Retina (tissue), 1 donor: Measurements from ENCODE around the gene FRMD4A.
A peak's percentile ranks its signal among the peaks of the same experiment; 100 is the strongest.
"Not testable (repeated sequence)": the region's sequence is repeated elsewhere in the genome, so short reads cannot be mapped to it uniquely, and the experiment has no call there.

ENCODE experiments used
- DNase-seq: peaks from one replicate; pipeline ENCODE4 v3.0.0-alpha.2; 2016

FRMD4A gene

DNA sequence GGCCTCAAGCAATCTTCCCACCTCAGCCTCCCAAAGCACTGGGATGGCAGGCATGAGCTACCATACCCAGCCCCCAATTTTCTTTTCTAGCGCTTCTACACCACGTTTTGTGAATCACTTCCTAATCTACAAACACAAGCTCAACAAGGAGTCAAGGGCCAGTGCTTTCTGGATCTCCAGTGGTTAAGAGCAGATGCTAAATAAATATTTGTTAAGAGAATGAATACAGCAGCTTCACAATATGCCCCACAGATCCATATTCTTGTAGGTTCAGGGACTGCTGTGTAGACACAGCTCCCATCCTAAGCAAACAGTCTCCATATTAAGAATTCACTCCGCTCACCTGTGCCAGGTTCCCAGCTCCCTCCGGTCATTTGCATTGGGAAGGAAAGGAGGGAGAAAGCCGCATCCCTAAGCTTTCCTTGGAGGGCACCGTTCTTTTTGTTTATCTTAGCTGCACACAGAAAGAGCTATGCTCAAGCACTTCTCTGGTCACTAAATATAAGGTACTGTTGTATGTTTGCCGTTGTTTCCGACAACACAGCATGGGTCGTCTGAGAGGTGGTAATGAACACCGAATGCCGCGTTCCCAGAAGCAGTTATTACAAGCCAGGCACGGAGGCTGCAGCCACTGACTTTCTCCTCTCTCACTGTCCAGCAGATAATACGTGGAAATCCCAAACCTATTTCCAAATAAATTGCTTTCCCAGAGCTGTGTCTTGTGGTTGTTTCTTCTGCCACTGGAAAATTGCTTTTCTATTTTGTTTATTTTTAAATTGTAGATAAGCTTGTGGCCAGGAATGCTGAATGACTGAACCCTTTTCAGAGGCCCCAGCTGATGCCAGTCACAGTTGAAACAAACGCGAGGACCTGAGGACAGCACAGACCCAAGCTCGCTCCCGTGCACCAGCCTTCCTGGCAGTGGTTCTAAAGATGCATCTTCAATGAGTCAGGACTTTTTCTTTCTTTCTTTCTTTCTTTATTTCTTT is 526.9 kb downstream of the FRMD4A start:
- DNase-seq = no peak

DNA sequence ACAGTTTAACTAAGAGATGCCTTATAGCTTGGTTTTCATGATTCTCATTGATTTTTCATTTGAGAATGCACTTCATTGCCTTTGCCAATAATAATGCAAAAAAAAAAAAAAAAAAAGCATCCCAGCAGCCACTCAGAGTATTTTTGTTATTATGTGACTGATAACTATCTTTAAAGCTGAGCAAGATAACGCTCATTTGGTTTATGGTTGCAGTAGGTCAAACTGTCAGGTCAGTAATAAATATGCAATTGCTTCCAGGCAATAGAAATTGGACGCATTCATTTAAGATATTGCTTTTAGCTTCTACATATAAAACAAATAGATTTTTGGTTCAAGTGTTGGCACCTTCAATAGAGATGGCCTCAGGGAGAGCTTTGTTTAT is 528.8 kb downstream of the FRMD4A start:
- DNase-seq = no peak

DNA sequence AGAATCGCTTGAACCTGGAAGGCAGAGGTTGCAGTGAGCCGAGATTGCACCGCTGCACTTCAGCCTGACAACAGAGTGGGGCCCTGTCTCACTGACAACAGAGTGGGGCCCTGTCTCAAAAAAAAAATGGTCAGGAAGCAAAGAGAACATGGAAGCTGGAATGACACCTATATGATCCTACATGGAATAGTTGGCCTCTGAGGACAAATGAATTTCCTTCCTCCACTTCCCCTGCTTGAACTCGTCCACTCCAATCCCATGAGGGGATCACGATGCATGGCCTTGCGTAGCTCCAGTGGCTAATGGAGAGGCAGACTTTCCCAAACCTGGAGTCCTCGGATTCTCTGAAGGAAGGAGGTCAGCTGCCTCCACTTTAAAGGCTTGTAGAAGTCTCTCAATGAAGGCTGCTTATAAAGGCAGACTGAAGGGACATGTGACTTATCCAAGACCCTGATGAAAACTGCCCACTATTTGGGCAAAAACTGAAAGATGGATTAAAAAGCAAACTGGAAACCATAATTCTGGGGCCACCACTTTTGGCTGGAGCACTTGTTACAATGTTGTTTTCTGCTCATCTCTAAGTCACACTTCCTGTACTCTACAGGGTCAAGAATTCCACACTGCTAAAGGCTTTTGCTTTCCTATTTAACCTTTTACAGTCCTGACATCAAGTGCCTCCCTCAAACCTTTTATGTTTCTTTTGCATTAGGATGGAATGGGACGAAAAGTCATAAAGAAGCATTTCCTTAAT is 529.4 kb downstream of the FRMD4A start:
- DNase-seq = no peak

- no peak for DNase-seq
Measured at GRCh38 chr10:13797164-13797563, 533.6 kb downstream of the FRMD4A start.

GRCh38 chr10:13795653-13796555 is 534.8 kb downstream of the FRMD4A start:
- no peak for DNase-seq

DNA sequence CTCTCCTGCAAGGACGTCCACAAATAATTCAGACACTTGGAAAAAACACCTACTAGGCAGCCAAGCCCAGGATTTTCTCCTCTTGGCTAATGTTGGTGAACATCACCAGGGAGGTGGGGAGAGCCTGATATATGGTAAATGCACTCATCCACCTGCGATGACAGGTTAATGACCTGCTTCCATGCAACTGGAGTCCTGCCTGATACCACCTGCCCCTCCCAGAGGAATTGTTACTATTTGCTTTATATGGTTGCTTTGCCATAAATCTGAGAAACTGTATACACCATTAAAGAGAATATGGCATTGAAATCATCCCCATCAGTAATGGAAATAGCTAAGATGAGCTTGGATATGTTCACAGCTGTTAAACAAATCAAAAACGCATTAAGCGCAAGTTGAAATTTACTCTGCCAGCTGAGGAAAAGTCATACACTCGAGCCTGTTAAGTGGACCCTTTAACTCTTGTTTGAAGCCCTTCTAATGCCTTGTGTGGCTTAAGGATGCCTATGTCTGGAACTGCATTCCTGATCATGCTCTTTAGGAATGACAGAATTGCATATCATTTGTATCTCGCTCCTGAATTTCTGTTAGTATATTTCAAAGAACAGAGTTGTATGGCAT is 535.6 kb downstream of the FRMD4A start:
- no peak for DNase-seq

DNA sequence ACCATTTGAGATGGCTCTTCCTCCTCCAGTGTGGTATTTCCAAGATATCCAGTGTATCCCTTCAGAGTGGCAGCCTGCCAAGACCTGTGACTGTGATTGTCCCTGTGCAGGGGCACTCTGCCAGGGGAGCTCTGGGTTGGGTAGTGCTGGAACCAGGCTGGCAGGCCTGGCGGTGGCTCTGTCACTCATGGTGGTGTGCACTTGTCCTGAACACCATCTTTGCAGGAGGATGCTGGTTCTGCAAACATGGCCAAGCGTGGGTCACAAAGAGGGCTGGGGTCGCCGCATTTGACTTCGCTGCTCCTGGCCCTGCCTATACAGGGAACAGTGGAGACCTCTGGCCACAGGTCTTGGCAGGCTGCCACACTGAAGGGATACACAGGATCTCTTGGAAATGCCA is 538.7 kb downstream of the FRMD4A start:
- no peak for DNase-seq

DNA sequence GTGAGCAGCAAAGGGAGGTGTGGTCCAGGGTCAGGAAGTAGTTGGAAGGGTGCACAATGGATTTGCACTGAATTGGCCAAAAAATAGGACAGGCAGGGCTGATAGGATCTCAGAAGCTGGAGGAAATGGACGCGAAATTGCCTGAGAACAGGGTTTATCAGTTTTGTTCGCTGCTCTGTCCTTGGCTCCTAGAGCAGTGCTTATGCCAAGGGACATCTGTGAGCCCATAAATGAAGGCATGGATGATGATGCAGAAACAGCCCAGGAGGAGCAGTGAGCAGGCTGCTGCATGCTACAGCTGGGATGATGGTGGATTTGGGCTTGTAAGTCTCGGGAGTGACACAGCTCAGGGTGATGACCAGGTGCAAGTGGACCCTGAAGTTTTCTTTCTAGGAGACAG is 539.2 kb downstream of the FRMD4A start:
- no peak for DNase-seq

DNA sequence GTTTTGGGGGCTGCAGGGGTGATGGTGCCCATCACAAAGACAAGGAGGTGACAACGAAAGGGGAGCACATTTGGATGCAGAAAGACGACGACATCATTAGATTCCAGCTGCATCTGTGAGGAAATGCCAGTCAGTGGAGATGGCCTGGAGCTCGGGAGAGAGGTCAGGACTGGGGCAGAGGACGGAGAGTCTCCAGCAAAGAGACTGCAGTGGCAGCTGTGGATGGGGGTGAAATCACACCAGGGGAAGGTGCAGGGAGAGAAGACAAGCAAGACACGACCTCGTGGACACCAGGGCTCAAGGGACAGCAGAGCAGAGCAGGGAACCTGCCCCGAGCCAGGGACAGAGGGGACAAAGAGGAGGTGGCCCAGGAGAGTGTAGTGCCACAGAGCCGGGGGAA is 540.5 kb downstream of the FRMD4A start:
- peak; percentile 46 for DNase-seq

DNA sequence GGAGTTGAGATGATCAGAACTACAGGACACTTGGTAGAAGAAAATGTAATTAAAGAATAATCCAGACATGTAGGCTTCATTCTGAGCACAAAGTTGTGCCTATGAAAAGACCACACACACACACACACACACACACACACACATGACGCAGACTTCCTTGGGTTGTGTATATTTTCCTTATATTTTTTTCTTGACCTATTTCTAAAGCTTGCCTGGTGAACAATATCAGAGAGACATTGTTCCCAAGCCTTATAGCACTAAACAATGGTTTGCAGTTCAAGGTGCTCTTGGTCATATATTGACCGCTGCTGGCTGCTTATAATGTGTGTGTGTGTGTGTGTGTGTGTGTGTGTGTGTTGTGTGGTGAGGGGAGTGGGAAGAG is 541.3 kb downstream of the FRMD4A start:
- DNase-seq = no peak

DNA sequence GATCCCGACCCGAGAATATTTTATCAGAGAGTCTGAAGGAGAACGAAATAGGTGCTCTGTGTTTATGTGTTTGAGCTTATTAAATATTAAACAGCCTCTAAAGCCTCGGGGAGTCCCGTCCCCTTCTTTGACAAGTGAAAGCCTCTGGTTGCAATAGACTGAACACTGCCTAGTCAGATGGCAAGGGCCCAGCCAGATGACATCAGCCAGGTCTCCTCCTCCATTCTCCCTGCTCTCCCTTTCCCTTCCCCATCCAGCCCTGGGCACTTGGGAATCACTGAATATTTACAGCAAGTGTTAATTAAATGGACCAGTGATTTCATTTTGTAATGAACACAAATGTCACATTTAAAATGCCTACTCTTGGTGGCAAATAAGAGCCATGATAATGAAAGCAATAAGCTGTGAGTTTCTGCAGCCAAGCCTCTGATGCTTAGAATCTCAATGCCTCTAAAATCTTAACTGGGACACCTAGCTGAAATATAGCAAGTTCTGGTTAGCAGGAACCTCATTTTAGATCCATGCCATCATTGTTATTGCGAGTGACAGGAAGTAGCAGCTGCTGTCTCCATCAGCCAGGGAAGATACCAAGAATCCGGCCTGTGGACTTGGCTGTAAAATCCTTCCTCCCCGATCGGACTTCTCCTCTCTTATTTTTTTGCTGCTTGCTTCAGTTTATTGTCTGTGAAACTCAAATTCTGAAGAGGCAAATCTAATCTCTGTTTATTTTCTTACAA is 541.8 kb downstream of the FRMD4A start:
- DNase-seq = peak; percentile 47

DNA sequence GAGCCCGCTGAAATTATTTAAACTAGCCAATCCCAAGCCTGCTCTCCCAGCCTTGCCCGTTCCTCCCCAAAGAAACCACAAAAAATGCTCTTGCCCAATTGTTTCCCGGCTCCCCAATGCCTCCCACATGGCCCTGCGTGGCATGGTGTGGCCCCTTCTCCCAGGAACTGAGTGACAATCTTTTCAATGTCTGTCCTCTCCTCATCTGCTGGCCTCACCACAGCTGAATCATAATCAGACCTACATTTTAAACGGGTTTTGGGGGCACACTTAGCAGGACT is 542.5 kb downstream of the FRMD4A start:
- DNase-seq = no peak

DNA sequence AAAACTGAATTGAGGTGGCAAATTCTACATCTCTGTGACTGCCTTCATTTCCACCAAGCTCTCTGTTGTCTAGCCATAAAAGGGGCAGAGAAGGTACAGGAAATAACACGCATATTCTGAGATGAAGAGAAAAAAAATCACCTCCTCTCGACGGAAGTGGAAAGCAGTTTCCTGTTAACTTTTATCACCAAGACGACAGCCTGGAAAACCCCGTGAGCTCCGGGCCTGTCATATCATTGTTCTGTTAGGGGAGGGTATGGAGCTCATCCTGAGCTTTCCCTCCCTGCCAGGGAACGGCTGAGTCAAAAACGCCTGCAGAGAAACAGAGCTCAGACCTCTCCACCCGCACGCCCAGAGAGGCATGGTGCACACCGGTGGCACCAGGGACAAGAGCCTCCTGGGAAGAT is 543.7 kb downstream of the FRMD4A start:
- no peak for DNase-seq

- DNase-seq = no peak
Measured at GRCh38 chr10:13784067-13784466, 546.7 kb downstream of the FRMD4A start.

DNA sequence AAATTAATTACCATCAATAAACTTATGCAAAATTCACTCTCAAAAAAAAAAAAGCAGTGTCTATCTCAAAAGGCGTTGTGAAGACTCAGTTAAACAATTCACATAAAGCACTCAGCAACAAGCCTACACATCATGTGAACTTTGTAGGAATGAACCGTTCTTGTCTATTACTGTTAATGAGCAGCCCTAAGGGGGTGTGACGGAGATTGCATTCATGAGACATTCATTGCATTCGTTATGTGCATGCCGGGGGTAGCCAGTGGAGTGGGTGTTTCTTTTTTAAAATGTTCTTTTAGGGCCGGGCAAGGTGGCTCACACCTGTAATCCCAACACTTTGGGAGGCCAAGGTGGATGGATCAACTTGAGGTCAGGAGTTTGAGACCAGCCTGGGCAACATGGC is 551.0 kb downstream of the FRMD4A start:
- DNase-seq = no peak

GRCh38 chr10:13778693-13778960 is 552.1 kb downstream of the FRMD4A start:
- not testable (repeated sequence) for DNase-seq

DNA sequence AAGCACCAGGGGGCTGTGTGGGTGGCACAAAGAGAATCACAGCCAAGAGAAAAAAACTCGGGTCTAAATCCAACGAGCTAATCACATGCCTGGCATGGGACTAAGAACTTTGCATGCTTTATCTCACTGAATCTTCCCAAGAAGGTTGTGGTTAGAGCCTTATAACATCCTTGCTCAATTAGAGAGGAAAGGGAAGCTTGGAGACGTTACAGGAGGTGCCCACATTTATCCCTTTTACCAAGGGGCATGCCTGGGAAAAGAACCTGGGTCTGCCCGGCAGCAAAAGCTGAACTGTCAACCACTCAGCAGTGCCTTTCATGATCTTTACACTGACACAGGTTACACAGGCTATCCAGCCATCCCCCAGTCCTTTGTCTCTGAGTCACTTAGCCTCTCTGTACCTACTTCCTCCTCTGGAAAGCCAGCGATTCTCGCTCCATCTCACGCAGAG is 553.8 kb downstream of the FRMD4A start:
- no peak for DNase-seq

GRCh38 chr10:13775786-13776775 is 554.6 kb downstream of the FRMD4A start:
- no peak for DNase-seq

DNA sequence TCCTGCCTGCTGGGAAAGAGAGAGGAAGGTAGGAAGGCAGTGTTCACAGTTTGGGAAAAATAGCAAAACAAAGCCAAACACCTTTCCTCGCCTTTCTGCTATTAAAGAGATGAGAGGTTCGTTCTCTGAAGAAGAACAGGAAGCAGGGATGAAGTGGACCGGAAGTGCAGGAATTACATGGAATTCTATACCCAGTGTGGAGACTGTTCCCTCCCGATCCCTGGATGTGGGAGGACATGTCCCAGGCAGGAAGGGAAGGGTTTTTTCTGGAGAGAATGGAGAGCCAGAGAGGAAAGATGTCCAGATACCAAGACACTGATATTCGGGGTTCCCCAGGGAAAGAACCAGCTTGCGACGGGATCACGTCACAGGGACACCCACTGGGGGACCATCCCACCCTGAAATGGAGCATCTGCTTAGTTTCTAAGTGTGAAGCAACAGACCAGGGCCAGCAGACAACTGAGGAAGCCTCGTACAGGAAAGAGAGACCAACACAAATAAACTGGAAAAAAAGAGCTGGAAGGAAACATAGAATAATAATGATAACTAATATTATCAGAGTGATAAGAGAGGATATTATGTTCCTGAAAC is 556.3 kb downstream of the FRMD4A start:
- DNase-seq = no peak

- DNase-seq = no peak
Measured at GRCh38 chr10:13773496-13774170, 557.1 kb downstream of the FRMD4A start.
